Measurements from ENCODE around the gene VEZT. TPM values are rescaled to one million over a fixed set of nuclear protein-coding genes. Genes with fewer than 3 reads are reported as not detected.

VEZT gene
- total RNA-seq, 2 experiments from 2014 or later: 57.7 to 77.1 TPM

- CTCF ChIA-PET (ENCODE audit: unreplicated experiment): no interaction called here
- no peak overlapping the region for H3K27ac ChIP-seq (ENCODE audit: low read depth, low read length, poor library complexity, severe bottlenecking)
- TF ChIP-seq EZH2phosphoT487 (IDR thresholded peaks at IDR 0.05; ENCODE audit: borderline replicate concordance, low read depth, low read length): no peak
- TF ChIP-seq, protein P1, sequence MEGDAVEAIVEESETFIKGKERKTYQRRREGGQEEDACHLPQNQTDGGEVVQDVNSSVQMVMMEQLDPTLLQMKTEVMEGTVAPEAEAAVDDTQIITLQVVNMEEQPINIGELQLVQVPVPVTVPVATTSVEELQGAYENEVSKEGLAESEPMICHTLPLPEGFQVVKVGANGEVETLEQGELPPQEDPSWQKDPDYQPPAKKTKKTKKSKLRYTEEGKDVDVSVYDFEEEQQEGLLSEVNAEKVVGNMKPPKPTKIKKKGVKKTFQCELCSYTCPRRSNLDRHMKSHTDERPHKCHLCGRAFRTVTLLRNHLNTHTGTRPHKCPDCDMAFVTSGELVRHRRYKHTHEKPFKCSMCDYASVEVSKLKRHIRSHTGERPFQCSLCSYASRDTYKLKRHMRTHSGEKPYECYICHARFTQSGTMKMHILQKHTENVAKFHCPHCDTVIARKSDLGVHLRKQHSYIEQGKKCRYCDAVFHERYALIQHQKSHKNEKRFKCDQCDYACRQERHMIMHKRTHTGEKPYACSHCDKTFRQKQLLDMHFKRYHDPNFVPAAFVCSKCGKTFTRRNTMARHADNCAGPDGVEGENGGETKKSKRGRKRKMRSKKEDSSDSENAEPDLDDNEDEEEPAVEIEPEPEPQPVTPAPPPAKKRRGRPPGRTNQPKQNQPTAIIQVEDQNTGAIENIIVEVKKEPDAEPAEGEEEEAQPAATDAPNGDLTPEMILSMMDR (conservative IDR thresholded peaks at IDR 0.05; ENCODE audit: low read length): no peak
These were observed 3.7 kb upstream of the VEZT start for GRCh38 chr12:95213928-95214327.

GRCh38 chr12:95214466-95214865 lies 3.1 kb upstream of the VEZT start:
- intact Hi-C loops (cut with micrococcal nuclease; ENCODE audit: unreplicated experiment): no loop called here
- Histone ChIP-seq H3K36me3 (ENCODE audit: insufficient read depth, low read length) (no peaks in the 10 kb centered on the region), H2AFZ (ENCODE audit: low read length) (no peak overlapping the region), H3K4me1 (ENCODE audit: insufficient read depth, low read length, poor library complexity, severe bottlenecking) (peaks cover 32% of the 10 kb centered on the region), H4K20me1 (ENCODE audit: insufficient read depth, low read length) (no peaks in the 10 kb centered on the region; the same call in 1 of the 2 replicates), H3K9me2 (ENCODE audit: insufficient read depth, low read length) (no peaks in the 10 kb centered on the region), H3K4me2 (ENCODE audit: low read length) (peak overlapping the region; percentile 44), H3K27ac (ENCODE audit: low read depth, low read length, poor library complexity, severe bottlenecking) (no peak overlapping the region), H3K4me3 (ENCODE audit: low read depth, low read length, poor library complexity, severe bottlenecking) (peak overlapping the region; percentile 10), H3K79me2 (ENCODE audit: insufficient read depth, low read depth, low read length) (peaks cover 69% of the 10 kb centered on the region), H3K9me3 (ENCODE audit: low read length) (no peaks in the 10 kb centered on the region)
- no peak for DNase-seq (ENCODE audit: low spot score)
- CTCF ChIA-PET (ENCODE audit: unreplicated experiment): no interaction called here
- BruUV-seq (replicated peaks): no TSS peak
- POLR2A ChIA-PET: interaction anchor here (0.7 to 4.9 kb wide), 6 partner anchors 8 to 130 kb away, joined by 3 to 44 read pairs (median 4); no protein-coding TSS in a partner anchor
- no peak for TF ChIP-seq EZH2phosphoT487 (IDR thresholded peaks at IDR 0.05; ENCODE audit: borderline replicate concordance, low read depth, low read length)
- TF ChIP-seq, protein P1 (conservative IDR thresholded peaks at IDR 0.05; ENCODE audit: low read length): no peak

More at GRCh38 chr12:95213928-95214327, 3.7 kb upstream of the VEZT start:
- DNase-seq (ENCODE audit: low spot score): no peak
- no peaks in the 10 kb centered on the region for H3K9me2 ChIP-seq (ENCODE audit: insufficient read depth, low read length)
- no TSS peak for BruUV-seq (replicated peaks)
- H3K9me3 ChIP-seq (ENCODE audit: low read length): no peaks in the 10 kb centered on the region
- intact Hi-C loops (cut with micrococcal nuclease; ENCODE audit: unreplicated experiment): no loop called here
- no peaks in the 10 kb centered on the region for H3K36me3 ChIP-seq (ENCODE audit: insufficient read depth, low read length)
- peak overlapping the region; percentile 48; the same call in 1 of the 2 replicates for H2AFZ ChIP-seq (ENCODE audit: low read length)
- peak overlapping the region; percentile 44 for H3K4me2 ChIP-seq (ENCODE audit: low read length)
- H3K4me1 ChIP-seq (ENCODE audit: insufficient read depth, low read length, poor library complexity, severe bottlenecking): peaks cover 32% of the 10 kb centered on the region
- H3K4me3 ChIP-seq (ENCODE audit: low read depth, low read length, poor library complexity, severe bottlenecking): peak overlapping the region; percentile 10
- H3K79me2 ChIP-seq (ENCODE audit: insufficient read depth, low read depth, low read length): peaks cover 64% of the 10 kb centered on the region
- H4K20me1 ChIP-seq (ENCODE audit: insufficient read depth, low read length): no peaks in the 10 kb centered on the region; the same call in 1 of the 2 replicates
- POLR2A ChIA-PET: interaction anchor here (0.6 to 4.9 kb wide), 2 partner anchors 8 to 13 kb away, joined by 3 to 44 read pairs; no protein-coding TSS in a partner anchor

DNA sequence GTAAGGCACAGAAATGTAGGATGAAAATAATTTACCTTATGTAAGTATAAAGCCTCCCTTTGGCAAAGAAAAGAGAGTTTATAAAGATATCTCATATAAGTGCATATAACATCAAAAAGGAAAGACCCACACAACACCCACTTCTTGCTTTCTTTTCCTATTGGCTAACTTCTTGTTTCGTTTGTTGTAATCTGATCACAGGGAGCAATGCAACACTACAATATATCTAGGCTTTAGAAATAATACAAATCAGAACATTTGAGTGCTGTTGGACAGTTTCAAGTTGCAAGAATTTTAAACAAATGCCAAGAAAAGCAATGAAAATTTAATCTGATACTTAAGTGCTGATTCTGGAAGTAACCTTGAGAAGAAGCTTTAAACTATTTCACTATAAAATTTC lies 1.7 kb upstream of the VEZT start:
- peaks cover 3% of the 10 kb centered on the region; the same call in 1 of the 2 replicates for H4K20me1 ChIP-seq (ENCODE audit: insufficient read depth, low read length)
- intact Hi-C loops (cut with micrococcal nuclease; ENCODE audit: unreplicated experiment): loop anchor here (1.0 to 2.0 kb wide), 4 partner anchors 15 to 319 kb away; partner anchors contain the start of genes METAP2 and NR2C1
- no TSS peak for BruUV-seq (replicated peaks)
- H3K27ac ChIP-seq (ENCODE audit: low read depth, low read length, poor library complexity, severe bottlenecking): peak overlapping the region; percentile 62
- no peak for TF ChIP-seq EZH2phosphoT487 (IDR thresholded peaks at IDR 0.05; ENCODE audit: borderline replicate concordance, low read depth, low read length)
- TF ChIP-seq, protein P1 (conservative IDR thresholded peaks at IDR 0.05; ENCODE audit: low read length): no peak
- peak overlapping the region; percentile 89 for H3K4me2 ChIP-seq (ENCODE audit: low read length)
- H3K9me3 ChIP-seq (ENCODE audit: low read length): peaks cover 4% of the 10 kb centered on the region; the same call in 1 of the 2 replicates
- peaks cover 43% of the 10 kb centered on the region for H3K4me1 ChIP-seq (ENCODE audit: insufficient read depth, low read length, poor library complexity, severe bottlenecking)
- peak overlapping the region; percentile 75; the same call in 1 of the 2 replicates for H2AFZ ChIP-seq (ENCODE audit: low read length)
- ChIA-PET CTCF (ENCODE audit: unreplicated experiment) (no interaction called here), POLR2A (interaction anchor here (0.6 to 4.9 kb wide), 7 partner anchors 8 to 338 kb away, joined by 3 to 44 read pairs (median 3); no protein-coding TSS in a partner anchor)
- H3K36me3 ChIP-seq (ENCODE audit: insufficient read depth, low read length): peaks cover 12% of the 10 kb centered on the region
- peaks cover 84% of the 10 kb centered on the region for H3K79me2 ChIP-seq (ENCODE audit: insufficient read depth, low read depth, low read length)
- DNase-seq (ENCODE audit: low spot score): peak; percentile 48
- peak overlapping the region; percentile 81 for H3K4me3 ChIP-seq (ENCODE audit: low read depth, low read length, poor library complexity, severe bottlenecking)
- no peaks in the 10 kb centered on the region for H3K9me2 ChIP-seq (ENCODE audit: insufficient read depth, low read length)

Data from OCI-LY7 (cell line).